Colon (tissue), 2 donors: Measurements from ENCODE around the gene GMPPB.
"Not testable (repeated sequence)": the region's sequence is repeated elsewhere in the genome, so short reads cannot be mapped to it uniquely, and the experiment has no call there.

Experiments
- FAIRE-seq: peaks from 2 replicates; lab custom pipeline; 2012; peaks lifted over from hg19 to GRCh38; lab: Jason Lieb, UNC
- donor health status: control.
- donor health status: control.

Gene GMPPB

DNA sequence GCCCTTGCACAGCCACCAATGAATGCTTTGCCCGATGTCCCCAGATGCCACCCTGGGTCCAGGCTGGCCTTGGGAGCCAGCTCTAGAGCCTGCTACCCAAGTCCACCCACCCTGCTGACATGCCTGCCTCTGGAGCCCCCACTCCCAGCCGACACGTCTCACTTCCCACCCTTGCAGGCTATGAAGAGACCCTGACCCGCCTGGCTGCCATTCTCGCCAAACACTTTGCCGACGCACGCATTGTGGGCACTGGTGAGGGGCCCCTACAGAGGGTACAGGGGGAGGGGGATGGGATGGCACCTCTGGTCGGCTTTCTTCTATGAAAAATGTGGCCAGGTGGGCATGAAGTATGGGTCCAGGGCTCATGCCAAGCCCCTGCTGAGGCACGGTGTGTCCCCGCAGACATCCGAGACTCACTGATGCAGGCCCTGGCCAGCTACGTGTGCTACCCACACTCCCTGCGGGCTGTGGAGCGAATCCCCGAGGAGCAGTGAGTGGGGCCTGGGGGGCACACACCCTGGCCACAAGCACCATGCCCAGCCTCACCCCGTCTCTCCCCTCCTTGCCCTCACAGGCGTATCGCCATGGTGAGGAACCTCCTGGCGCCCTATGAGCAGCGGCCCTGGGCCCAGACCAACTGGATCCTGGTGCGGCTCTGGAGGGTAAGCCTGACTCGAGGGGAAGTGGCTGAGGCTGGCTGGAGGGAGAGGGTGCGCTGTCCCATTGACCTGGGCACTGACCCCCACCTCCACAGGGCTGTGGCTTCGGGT, 10.2 kb downstream of the GMPPB start:
- no peak for FAIRE-seq

DNA sequence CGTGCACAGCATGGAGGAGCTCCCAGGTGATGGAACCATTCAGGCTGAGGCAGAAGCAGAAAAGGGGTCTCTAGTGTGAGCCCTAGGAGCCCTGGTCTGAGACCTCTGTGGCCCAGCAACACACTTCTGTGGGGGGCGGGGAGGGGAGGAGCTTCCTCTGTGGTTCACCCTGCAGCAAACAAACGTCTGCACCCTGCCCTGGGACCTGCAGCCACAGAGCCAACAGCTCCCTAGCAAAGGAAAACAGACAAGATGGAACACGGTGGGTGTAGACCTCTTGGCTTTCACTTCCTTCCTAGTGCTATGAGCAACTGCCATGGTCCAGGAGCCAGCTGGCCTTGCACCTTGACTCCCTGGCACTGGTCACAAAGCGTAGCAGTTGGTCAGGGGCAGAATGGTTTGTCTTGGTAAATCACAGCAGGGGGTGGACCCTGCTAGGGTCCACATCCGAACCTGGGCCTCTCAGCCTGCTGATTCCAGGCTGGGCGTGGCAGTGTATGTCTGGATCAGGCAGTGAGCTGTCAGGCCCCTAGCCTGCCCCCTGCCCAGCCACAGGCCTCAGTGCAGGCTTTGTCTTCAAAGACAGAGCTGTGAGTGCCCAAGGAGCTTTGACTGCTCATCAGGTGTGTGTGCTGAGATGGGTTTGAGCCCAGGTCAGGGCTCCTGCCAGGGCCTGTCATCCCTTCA, 11.0 kb downstream of the GMPPB start:
- no peak for FAIRE-seq

DNA sequence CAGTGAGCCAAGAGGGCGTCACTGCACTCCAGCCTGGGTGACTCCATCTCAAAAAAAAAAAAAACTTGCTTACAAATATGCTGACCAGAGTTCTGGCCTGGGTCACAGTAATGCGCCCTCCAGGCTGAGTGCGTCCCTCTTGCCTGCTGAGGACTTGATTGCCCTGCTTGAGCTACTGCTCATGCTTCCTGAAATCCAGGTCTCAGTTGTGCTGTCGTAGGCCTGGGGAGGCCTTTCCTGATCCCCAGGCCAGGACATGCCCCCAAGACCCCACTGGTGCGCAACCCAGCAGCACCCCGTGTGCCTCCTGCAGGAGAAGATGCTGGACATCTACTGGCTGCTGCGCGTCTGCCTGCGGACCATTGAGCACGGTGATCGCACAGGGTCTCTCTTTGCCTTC, 11.6 kb downstream of the GMPPB start:
- FAIRE-seq: no peak

DNA sequence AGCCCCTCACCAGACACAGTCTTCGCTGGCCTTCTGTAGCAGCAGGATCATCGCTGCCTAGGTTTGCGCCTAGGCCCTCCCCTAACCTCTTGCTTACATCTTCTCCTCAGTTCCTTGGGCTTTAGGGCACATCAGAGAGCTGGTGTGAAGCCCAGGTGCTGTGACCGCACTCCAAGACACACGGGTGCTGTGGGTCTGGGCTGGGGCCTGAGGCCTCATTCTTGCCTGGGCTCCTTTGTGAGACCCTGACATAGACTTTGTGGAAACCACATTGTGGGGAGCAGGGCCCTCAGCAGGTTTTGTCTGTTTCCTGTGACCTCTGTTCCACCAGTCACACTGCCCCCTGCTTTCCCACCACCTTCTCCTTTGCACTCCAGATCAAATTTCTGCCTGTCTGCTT, 12.3 kb downstream of the GMPPB start:
- FAIRE-seq: no peak

DNA sequence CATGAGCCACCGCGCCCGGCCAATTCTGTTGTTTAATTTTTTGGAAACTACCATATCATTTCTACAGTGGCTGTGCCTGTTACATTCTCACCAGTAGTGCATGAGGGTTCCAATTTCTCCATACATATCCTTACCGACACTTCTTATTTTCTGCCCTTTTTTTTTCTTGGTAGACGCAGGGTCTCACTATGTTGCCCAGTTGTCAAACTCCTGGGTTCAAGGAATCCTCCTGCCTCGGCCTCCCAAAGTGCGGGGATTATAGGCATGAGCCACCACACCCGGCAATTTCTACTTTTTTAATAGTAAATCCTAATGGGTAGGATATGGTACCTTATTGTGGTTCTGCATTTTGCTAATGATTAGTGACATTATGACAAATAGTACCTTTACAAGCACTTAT, 13.9 kb downstream of the GMPPB start:
- FAIRE-seq: no peak

DNA sequence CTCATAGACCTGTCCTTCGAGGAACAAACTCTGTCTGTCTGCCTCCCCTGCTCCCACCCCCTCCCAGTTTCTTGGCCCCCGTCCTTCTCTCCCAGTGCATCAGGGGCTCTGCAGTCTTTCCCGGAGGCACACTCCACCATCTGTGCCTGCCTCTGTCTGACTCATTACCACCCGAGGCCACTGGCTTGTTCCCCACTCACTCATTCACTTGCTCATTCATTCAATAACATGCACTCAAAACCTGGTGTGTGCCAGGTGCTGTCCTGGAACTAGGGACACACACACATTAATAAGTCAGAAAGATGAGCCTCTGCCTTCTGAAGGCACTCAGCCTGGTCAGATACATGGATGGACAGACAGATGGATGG, 16.7 kb downstream of the GMPPB start:
- no peak for FAIRE-seq

DNA sequence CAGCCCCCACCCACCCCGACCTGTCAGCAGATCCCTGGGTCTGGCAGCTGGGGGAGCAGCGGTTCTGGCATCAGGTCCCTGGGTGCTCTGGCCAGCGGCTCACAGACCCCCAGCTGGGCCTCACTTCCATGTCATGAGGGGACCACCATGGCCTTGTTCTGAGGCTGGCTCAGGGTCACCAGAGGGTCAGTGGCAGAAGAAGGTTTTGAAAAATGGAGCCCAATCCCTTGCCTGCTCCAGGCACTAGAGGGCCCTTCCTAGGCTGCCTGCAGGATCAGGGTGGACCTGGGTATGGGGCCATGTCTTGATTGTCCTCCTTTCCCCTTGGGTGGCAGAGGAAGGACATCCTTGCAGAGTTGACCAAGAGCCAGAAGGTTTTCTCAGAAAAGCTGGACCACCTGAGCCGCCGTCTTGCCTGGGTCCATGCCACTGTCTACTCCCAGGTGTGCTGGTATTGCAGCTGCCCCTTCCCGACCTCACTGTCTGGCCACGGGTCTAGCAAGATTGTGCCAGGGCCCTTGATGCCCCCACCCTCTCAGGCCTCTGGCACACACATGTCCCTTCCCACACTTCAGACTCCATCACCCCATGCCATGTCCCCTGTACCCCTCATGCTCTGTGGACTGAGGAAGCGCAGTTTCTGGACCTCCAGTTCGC, 17.2 kb downstream of the GMPPB start:
- FAIRE-seq: no peak

DNA sequence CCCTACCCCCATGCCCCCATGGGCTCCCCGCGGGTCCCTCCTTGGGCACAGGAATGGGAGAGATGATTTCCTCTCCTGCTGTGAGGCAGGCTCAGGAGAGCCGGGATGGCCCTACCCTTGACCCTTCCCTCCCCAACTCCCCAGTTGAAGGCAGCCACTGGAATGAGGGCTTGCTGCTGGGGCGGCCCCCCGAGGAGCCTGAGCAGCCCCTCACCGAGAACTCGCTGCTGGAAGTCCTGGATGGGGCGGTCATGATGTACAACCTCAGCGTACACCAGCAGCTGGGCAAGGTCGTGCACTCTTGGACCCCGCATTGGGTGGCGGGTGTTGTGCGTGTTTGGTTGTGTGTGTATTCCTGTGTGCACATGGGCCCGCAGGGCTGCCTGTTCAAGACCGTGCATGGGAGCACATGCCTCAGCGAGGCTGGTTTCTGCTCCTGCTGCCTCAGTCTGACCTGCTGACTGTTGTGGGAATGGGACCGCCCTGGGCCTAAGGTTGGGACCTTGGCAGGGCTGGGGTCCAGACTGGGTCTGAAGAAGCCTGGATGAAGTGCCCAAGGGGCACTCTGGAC, 18.3 kb downstream of the GMPPB start:
- no peak for FAIRE-seq

DNA sequence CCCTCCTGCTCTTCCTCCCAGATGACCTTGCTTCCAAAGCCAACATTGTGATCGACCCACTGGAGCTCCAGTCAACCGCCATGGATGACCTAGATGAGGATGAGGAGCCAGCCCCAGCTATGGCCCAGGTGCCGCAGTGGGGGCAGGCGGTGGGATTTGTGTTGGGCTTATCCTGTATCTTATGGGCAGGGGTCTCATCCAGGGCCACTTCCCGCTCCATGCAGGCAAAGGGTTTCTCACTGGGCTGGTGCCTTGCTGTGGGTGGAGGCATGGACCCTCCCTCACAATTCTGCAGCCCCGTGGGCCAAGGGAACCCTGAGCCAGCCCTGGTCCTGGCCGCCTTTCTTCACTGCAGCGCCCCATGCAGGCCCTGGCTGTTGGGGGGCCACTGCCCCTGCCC, 19.1 kb downstream of the GMPPB start:
- FAIRE-seq: no peak

DNA sequence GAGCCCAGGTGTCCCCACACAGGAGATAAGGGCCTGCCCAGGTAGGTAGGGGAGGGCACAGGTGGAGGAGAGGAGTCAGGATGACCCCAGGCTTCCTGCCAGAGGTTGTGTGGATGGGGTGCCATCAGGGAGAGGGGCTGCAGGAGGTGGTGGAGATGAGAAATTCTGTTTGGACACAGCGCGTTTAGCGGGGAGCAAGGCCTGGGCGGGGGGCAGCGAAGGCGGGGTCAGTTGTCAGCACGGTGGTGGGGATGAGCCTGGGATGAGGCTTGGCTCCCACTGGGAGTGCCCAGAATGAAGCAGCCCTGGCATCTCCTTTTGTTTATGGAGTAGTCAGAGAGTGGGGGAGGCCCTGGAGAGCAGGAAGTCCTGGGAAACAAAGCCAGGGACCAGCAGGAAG, 19.8 kb downstream of the GMPPB start:
- no peak for FAIRE-seq

DNA sequence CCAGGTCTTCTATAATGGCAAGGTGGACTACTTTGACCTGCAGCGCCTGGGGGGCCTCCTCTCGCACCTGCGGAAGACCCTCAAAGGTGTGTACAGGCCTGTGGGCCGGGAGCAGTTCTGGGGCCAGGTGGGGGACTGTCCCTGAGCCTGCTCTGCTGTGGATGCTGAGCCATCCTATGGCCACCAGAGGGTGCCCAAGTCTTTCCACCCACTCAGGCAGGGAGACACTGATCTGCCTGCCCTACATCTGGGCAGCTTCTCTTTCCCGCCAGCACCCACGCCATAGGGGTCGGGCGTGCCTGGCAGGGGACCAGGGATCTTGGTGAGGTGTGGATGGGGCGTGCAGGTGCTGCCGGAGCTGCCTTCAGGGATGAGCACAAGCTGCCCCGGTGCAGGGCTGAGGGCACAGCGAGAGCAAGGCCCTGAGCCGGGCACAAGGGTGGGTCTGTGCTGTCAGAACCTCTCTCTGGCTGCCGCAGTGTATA, 20.3 kb downstream of the GMPPB start:
- FAIRE-seq: no peak

DNA sequence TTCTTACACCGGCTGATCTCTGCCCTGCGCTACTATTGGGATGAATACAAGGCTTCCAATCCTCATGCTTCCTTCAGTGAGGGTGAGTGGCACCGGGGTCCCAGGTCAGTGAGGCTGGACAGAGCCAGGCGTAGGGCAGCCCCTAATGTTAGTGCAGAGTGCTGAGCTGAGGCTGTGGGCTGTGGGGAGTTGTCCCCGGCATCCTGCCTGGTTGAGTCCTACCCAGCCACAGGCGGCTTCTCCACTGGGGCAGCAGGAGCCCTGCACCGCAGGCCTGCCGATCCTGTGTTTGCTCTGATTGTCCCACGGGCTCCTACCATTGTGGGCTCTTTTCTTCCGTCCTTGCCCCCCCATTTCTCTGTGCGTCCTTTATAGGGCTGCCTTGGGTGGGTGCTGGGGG, 21.1 kb downstream of the GMPPB start:
- FAIRE-seq: no peak

DNA sequence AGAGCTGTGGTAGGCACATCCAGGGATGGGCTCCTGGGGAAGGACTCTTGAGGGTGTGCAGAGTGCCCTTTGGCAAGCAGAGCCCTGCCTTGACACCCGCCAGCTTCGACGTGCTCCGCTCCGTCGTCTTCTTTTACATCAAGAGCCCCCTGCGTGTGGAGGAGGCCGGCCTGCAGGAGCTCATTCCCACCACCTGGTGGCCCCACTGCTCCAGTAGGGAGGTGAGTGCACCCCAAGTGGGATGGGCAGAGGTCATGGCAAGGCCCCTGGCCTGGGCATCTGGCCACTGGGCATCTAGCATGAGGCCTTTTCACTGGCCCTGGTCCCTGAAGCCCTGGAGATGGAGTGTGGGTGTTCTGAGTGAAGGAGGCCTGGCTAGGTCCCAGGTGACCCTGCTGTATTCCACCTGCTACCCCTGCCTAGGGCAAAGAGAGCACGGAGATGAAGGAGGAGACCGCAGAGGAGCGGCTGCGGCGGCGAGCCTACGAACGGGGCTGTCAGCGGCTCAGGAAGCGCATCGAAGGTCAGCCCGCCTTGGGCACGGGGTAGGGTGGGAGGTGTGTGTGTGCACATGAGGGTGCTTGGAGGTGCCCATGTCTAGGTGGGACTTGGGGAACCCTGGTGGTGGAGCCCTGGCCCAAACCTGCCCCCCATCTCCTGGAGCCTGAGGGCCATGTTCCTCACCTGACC, 22.2 kb downstream of the GMPPB start:
- FAIRE-seq: no peak

DNA sequence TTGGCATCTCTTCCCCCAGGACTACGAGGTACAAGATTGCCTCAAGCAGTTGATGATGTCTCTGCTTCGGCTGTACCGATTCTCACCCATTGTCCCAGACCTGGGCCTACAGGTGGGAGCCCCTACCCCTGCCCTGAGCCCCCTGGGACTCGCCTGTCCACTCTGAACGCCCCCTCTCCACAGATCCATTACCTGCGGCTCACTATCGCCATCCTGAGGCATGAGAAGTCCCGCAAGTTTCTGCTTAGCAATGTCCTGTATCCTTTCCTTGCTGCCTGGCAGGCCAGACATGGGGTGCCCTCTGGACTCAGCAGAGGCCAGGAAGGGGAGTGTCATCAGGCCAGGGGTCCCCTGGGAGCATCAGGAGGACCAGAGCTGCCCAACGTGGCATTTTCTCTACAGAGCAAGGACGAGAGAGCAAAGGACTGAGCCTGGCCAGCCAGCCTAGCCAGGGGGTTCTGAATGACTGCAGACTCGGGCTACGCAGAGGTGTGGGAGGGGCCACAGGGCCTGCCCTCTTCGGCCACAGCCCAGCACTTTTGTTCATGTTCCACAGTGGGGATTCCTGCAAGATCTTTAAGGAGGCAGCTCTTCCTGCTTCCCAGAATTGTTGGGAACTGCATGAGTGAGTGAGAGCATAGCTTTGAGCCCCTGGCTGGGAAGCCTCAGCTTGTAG, 23.2 kb downstream of the GMPPB start:
- no peak for FAIRE-seq

DNA sequence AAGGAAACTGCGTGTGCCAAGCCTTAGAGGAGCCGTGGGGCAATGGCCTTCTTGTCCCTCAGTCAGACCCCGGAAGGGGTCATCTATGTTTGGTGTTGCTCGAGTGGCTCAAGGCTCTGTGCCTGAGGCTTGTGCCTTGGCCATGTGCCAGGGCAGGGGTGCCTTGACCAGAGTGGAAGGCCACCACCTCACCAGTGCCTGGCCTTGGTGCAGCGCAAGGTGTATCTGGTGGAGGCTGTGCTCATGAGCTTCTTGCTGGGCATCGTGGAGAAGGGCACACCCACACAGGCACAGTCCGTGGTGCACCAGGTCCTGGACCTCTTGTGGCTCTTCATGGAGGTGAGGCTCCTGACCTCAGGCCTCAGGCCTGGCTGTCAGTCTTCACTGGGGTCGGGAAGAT, 23.7 kb downstream of the GMPPB start:
- no peak for FAIRE-seq

DNA sequence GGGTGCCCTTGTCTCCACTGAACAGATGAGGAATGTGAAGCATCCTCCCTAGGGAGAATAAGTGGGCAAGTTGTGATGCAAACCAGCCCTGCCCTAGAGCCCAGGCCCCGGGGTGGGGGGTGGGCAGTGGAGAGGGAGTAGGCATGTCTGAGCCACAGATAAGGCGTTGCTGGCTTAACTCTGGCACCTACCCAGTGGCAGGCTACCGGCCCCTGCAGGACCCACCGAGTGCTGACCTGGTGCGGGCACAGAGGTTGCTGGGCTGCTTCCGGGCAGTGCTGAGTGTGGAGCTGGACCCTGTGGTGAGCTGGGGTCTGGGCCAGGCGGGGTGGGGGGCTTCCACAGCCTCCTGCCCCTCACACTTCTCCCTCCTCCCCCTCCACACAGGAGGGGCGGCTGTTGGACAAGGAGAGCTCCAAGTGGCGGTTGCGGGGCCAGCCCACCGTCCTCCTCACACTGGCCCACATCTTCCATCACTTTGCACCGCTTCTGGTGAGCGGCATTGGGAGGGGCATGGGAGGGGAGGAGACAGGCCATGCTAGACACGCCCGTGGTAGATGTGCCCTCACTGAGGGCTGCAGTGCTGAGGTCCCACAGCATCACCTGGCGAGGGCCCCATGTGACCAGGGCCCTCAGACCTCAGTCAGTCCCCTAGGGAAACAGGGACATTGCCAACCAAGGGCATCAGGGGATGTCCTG, 24.3 kb downstream of the GMPPB start:
- FAIRE-seq: no peak

DNA sequence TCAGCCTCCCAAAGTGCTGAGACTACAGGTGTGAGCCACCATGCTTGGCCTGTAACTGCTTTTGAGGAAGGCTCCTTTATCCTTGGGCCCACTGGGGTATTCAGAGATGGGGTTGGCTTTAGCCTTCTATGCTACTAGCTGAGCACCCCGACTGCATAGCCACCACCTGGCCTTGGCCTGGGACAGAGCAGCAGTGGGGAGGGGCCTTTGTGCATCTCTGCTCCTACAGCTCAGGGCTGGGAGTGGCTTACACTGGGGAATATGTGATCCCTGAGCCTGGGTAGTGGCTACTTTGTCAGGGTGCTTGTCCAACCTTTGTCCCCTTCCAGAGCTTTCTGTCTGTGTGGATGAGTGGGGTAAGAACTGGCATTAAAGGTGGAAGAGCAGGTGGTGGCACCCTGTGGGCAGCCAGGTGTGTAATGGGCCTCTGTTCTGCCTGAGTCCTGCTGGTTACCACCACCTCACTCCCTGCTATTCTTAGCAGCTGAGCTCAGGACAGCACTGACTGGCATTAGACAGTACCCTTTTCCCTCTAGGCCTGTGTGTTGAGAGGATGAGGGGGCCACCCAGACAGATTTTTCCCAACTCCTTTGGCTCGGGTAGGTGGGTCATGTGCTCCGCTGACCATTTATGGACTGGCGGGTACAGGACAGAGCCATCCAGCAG, 28.3 kb downstream of the GMPPB start:
- FAIRE-seq: not testable (repeated sequence)

DNA sequence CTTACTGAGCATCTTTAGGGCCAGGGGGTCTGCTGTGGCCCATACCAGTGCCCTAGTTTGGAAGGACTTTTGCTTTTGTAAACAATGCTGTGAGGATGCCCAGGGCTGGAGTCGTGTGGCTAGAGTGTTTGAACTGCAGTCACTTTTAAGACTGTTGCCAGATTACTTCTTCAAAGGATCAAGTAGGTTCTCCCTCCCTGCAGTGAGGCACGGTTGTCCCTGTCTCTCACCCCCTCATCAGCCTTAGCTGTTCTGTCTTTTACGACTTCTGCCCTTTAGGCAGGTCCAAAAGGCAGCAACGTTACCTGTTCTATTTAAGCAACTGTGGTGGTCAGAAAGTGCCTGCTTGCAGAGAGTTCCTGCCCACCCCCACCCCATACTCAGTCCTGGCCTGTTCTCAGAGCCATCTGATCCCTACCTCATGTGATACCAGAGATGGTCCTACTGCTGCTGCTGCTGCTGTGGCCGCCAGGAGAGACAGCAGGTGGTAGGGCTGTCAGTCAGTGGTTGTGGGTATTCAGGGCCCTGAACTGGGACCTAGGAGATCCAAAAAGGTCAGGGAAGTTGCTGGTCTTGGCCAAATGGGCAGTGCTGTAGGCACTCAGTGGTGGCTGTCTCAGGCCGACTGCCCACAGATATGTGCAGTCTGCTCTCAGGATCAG, 29.2 kb downstream of the GMPPB start:
- not testable (repeated sequence) for FAIRE-seq

DNA sequence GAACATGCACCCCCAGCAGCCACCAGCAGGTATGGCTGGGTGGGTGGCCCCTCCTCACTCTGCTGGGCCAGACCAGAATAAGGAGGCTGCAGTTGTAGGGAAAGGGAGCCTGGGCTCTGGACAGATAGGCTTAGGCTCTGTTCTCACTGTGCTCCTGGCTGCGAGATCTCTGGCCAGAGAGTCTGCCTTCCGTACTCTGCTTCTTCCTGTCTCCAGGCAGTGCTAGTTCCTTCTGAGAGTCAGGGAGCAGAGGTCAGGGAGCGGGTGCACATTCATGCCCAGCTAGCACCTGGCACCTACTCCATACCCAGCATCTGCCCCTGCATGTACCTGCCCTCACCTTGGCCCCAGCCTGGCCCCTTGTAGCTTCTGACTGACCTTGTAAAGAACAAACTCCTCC, 32.3 kb downstream of the GMPPB start:
- FAIRE-seq: not testable (repeated sequence)

DNA sequence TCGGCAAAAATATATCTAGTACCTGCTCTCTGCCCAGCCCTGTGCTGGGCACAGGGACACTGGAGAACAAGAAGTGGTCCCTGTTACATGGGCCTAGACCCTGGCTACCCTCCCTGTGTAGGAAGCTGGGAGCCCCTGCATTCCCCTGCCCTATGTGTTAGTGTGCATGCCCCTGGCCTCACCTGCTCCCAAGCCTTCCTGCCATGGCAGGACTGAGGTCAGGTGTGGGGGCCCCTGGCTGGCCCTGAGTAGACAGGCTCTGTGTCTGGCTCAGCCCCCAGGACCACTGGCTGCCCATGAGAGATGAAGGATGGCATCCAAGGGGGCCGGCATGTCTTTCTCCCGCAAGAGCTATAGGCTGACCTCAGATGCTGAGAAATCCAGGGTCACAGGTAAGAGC, 32.9 kb downstream of the GMPPB start:
- not testable (repeated sequence) for FAIRE-seq
